Adrenal gland (tissue), 12 donors: Measurements from ENCODE around the gene ULK3. TPM values are rescaled to one million over a fixed set of nuclear protein-coding genes. Genes with fewer than 3 reads are reported as not detected.

Source experiments
- DNase-seq, 7 donors: peaks; one replicate each; pipeline ENCODE4 v3.0.0-alpha.2; 2019 to 2020
- H3K27ac ChIP-seq, 5 donors: fragments of 200-600 bp; sonication (generic) in 4 of 5; 1 replicate in 3 of 5; 2 replicates in 2 of 5; pipeline versions ENCODE4 v1.5.1 to v1.8.0; 2016 to 2020; ENCODE audit warnings: mild to moderate bottlenecking in 1 of 5
- H3K27me3 ChIP-seq: fragments of 200-600 bp; 2 replicates; pipeline ENCODE4 v1.8.0; 2021
- H3K36me3 ChIP-seq, 2 donors: fragments of 200-600 bp; replicated peaks in 1 of 2; 1 replicate in 1 of 2; 2 replicates in 1 of 2; pipeline versions ENCODE4 v1.5.1 to v1.8.0; 2018 to 2022
- H3K4me1 ChIP-seq, 2 donors: fragments of 200-600 bp; replicated peaks in 1 of 2; 1 replicate in 1 of 2; 2 replicates in 1 of 2; pipeline versions ENCODE4 v1.5.1 to v1.8.0; 2018 to 2021
- H3K4me3 ChIP-seq, 4 donors: fragments of 200-600 bp; sonication (generic) in 3 of 4; one replicate each; pipeline ENCODE4 v1.5.1; 2016 to 2018
- H3K9me3 ChIP-seq, 3 donors: fragments of 200-600 bp; sonication (generic) in 1 of 3; replicated peaks in 1 of 3; 1 replicate in 2 of 3; 2 replicates in 1 of 3; pipeline versions ENCODE4 v1.5.1 to v1.8.0; 2016 to 2021
- CTCF ChIP-seq, 6 experiments: fragments of 450-650 bp in 4 of 6; fragments of 200-600 bp in 2 of 6; sonication (generic) in 1 of 6; IDR thresholded peaks; 1 replicate in 5 of 6; 2 replicates in 1 of 6; pipeline versions ENCODE4 v1.5.1 to v1.8.0; 2016 to 2021; ENCODE audit warnings: antibody characterized with exemption in 6 of 6, mild to moderate bottlenecking in 2 of 6, moderate library complexity in 1 of 6
- POLR2A ChIP-seq, 2 donors: fragments of 450-650 bp; IDR thresholded peaks; one replicate each; pipeline ENCODE4 v1.6.1; 2017; ENCODE audit warnings: antibody characterized with exemption in 2 of 2, mild to moderate bottlenecking in 2 of 2, moderate library complexity in 1 of 2
- WGBS, 4 donors: extraction: QIAGEN DNeasy Blood & Tissue Kit in 2 of 4; methylation state at CpG; one replicate each; pipeline versions ENCODE4 v1.1.5 to v1.1.7; 2013 to 2017; 5-methylcytosine and 5-hydroxymethylcytosine counted together
- intact Hi-C, 2 donors: fragments of 100-400 bp; cut with DNase I; formaldehyde crosslinking; loops; one replicate each; pipeline versions ENCODE4 v1.14.1 to v1.15.0; 2022 to 2023
- polyA plus RNA-seq, 3 donors: library from polyadenylated mRNA; stranded (reverse); fragments of 200-250 nt in 2 of 3; fragments of 350-450 nt in 1 of 3; fragmentation: Illumina TruSeq in 1 of 3; extraction: RNeasy Lipid Tissue Mini Kit (QIAGEN cat#74804) in 1 of 3; gene quantifications; one replicate each; pipeline ENCODE4 v1.2.3, GENCODE V29; 2013 to 2014
- total RNA-seq, 9 donors: library from RNA; depleted of rRNA in 4 of 9; stranded (reverse); fragments of >200 nt in 4 of 9; fragments of 120-200 nt in 1 of 9; fragmentation: NEBNext Ultra II Directional in 1 of 9; extraction: Animal tissue kit (Norgen Biotek cat#: 25700) in 1 of 9; gene quantifications; one replicate each; pipeline versions ENCODE4 v1.1.0 to v1.2.4, GENCODE V29; 2013 to 2023
- donor health status: healthy with polysubstance abuse.
- donor health status: Bipolar disorder and iron deficiency.
- donor health status: DM: yes; HTN: yes; CAD: no.
- donor health status: DM: no; HTN: no; CAD: no.
- donor health status: DM: no; HTN: no; CAD: no.
- donor health status: DM: yes; HTN: yes; CAD: no.

The ULK3 gene
- total and polyA plus RNA-seq, 12 donors: 21.7 to 126 (median 52.5) TPM

DNA sequence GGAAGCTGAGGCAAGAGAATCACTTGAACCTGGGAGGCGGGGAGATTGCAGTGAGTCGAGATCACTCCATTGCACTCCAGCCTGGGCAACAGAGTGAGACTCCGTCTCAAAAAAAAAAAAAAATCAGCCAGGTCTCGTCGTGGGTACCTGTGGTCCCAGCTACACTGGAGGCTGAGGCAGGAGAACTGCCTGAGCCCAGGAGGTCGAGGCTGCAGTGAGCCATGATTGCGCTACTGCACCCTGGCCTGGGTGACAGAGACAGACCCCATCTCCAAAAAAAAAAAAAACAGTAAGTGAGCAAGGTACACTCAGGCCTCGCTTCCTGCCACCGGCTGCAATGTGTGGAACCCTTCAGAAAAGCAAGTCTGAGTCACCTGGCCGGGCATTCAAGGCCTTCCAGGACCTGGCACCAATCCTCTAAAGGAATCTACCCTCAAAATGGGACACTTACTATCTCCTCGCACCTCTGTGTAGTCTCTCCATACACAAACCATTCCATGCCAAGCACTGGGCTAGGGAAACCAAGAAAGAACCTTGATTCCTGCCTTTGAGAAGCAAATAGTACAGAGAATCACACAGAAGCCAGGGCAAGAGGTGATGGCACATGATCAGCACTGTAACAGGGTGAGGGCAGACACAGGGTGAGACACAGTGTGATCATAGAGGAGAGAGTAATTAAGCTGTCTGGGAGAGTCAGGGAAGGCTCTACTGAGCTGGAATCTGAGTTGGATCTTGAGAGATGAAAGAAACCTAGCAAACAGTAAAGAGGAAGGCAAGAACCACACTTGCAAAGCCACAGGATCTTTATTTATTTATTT, 20.5 kb upstream of the ULK3 start:
- 47 to 63% (median 57%) methylated on average over 11 of the region's 11 CpGs for WGBS, 4 donors
- Histone ChIP-seq H3K4me3 (no peak overlapping the region), H3K9me3 (no peaks in the 10 kb centered on the region), H3K4me1 (peaks cover 21 to 44% of the 10 kb centered on the region in 2 donors), H3K27me3 (no peaks in the 10 kb centered on the region), H3K36me3 (peaks cover 0 to 3% of the 10 kb centered on the region in 2 donors), H3K27ac (peak overlapping the region in 4 of 5 donors; percentile 60 to 70 (median 68))
- peak; percentile 65 to 83 (median 76) for DNase-seq
- TF ChIP-seq POLR2A (IDR thresholded peaks at IDR 0.05) (peak in 1 of 2 donors; percentile 20), CTCF (IDR thresholded peaks at IDR 0.05) (no peak)
- intact Hi-C loops: no loop called here

- no peak for DNase-seq
- no peaks in the 10 kb centered on the region for H3K9me3 ChIP-seq
- peaks cover 14 to 32% of the 10 kb centered on the region in 2 donors for H3K4me1 ChIP-seq
- H3K4me3 ChIP-seq: no peak overlapping the region
- intact Hi-C loops: no loop called here
- 76 to 89% (median 79%) methylated on average over 4 of the region's 4 CpGs for WGBS, 4 donors
- TF ChIP-seq CTCF (IDR thresholded peaks at IDR 0.05) (no peak), POLR2A (IDR thresholded peaks at IDR 0.05) (no peak)
- peaks cover 0 to 12% of the 10 kb centered on the region in 2 donors for H3K36me3 ChIP-seq
- H3K27ac ChIP-seq: peak overlapping the region in 1 of 5 donors; percentile 7
- H3K27me3 ChIP-seq: no peaks in the 10 kb centered on the region
Observed at GRCh38 chr15:74858369-74858740, 15.4 kb upstream of the ULK3 start.

- intact Hi-C loops: no loop called here
- TF ChIP-seq CTCF (IDR thresholded peaks at IDR 0.05): no peak
- no peak for TF ChIP-seq POLR2A (IDR thresholded peaks at IDR 0.05)
- Histone ChIP-seq H3K36me3 (peaks cover 0 to 17% of the 10 kb centered on the region in 2 donors), H3K4me3 (no peak overlapping the region), H3K27me3 (no peaks in the 10 kb centered on the region), H3K9me3 (no peaks in the 10 kb centered on the region), H3K27ac (peak overlapping the region in 1 of 5 donors; percentile 7), H3K4me1 (peaks cover 10 to 26% of the 10 kb centered on the region in 2 donors)
- no peak for DNase-seq
- 70 to 82% (median 75%) methylated on average over 9 of the region's 9 CpGs for WGBS, 4 donors
Observed at GRCh38 chr15:74857671-74858368, 14.9 kb upstream of the ULK3 start.

DNA sequence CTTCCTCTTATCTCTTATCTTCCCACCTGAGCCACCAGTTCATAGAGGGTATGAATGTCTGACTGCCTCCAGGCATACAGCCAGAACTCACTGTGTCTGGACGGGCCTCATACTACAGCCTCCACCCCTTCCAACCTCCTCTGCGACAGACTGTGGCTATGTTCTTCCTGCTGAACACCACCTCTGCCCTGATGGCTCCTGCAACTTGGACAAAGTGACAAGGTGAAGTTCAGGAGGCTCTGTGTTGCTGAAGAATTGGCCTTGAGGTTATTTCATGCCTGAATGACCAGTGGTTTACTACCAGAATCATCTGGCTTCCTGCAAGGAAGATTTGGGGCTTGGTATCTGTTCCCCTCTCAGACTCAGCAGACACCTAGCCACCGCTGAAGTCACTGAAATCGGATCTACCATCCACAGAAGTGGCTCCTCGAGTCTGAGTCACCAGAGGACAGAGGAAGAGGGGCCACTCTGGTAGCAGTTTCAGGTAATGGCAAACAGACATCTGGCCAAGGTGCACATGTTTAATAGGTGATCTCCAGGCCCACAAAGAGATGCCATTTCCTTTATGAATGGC, 14.2 kb upstream of the ULK3 start:
- WGBS, 4 donors: 17 to 49% (median 37%) methylated on average over 2 to 5 of the region's 5 CpGs
- Histone ChIP-seq H3K4me1 (peaks cover 10 to 26% of the 10 kb centered on the region in 2 donors), H3K9me3 (no peaks in the 10 kb centered on the region), H3K27me3 (no peaks in the 10 kb centered on the region), H3K36me3 (peaks cover 0 to 23% of the 10 kb centered on the region in 2 donors), H3K27ac (peak overlapping the region in 2 of 5 donors; percentile 0 to 34), H3K4me3 (no peak overlapping the region)
- no peak for TF ChIP-seq POLR2A (IDR thresholded peaks at IDR 0.05)
- no peak for TF ChIP-seq CTCF (IDR thresholded peaks at IDR 0.05)
- peak in 1 of 7 donors; percentile 24 for DNase-seq
- intact Hi-C loops: no loop called here
